Measurements from ENCODE around the gene RPP14.

Gene RPP14

DNA sequence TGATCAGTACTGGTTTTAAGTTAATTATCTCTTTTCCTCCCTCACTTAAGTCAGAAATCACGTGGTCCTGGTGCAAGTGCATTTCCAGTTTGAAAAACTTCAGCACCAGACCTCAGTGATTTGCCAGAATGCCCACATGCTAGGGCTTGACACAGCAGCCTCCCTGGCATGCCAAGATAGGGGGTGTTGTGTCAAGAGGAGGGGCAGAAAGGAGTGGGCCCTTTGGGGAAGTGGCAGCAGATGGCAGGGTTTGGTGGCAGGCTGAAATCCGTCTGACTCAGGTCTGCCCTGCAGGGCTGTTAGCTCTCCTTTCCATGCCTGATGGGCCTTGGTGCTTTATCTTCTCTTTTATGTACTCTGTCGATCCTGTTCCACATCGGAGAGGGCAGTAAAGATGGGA lies 50.0 kb downstream of the RPP14 start:
- peak; percentile 75 for DNase-seq (ENCODE audit: low spot score)

DNA sequence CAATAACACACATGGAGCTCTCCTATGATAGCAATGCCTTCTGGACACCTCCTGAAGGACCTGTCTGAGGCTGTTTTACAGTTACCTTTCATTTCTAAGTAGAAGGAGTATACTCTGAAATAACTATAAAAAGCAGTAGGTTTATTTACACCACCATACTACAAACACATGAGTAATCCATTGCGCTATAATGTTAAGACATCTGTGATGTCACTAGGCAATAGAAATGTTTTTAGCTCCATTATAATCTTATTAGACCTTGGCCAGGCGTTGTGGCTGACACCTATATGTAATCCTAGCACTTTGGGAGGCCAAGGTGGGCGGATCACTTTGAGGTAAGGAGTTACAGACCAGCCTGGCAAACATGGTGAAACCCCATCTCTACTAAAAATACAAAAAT lies 51.4 kb downstream of the RPP14 start:
- no peak for DNase-seq (ENCODE audit: low spot score)

DNA sequence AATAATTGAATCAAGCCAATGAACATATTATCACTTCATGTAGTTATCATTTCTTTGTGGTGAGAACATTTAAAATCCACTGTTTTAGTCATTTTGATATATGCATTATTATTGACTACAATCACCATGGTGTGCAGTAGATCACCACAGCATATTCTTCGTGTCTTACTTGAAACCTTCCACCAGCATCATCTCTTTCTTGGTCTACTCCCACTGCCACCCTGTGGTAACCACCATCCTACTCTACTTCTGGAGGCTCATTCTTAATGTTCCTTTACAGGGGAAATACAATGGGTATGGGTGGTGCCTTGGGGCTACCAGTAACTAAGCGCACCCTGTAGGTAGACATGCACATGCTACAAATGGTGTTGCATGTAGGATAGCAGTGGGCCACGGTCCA lies 52.0 kb downstream of the RPP14 start:
- no peak for DNase-seq (ENCODE audit: low spot score)

DNA sequence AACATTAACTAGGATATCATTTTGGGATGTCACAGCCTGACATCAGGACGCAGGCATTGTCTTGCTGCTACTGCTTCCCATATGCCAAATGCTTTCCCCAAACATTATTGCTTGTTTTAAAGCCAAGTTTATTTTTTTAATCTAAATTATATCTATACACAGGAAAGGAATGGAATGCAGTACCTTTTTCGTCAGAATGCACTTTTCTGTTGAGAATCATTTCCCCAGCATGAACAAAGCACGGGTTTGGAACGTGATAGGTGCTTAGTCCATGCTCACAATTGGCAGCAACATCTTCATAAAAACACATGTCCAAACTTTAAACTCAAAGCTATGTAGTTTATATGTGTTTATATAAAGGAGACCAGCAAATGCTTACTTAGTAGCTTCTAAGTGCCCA lies 52.8 kb downstream of the RPP14 start:
- DNase-seq (ENCODE audit: low spot score), result no peak

DNA sequence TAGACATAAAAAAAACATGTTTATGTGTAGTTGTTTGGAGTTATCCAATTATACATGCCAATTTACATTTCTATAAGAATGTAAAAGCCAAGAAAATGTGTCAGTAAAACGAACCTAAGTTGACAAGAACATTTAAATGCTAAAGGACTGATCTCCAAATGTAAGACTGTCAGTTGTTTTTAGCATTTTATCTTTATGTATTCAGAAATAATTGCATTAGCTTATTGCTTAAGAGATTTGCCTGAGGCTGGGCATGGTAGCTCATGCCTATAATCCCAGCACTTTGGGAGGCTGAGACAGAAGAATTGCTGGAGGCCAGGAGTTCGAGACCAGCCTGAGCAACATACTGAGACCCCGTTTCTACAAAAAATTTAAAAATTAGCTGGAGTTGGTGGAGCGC lies 53.6 kb downstream of the RPP14 start:
- DNase-seq (ENCODE audit: low spot score), result no peak

DNA sequence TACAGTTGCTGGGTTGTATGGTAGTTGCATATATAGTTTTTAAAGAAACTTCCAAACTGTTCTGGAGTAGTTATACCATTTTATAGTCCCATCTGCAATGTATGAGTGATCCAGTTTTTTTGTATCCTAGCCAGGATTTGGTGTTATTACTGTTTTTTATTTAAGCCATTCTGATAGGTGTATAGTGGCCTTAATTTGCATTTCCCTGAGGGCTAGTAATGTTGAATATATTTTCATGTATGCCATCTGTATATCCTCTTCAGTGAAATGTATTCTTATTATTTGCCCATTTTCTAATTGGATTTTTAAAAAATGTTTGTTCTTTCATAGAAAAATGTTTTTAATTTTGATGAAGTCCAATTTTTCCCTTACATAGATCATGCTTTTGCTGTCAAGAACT lies 55.8 kb downstream of the RPP14 start:
- DNase-seq (ENCODE audit: low spot score), result no peak

DNA sequence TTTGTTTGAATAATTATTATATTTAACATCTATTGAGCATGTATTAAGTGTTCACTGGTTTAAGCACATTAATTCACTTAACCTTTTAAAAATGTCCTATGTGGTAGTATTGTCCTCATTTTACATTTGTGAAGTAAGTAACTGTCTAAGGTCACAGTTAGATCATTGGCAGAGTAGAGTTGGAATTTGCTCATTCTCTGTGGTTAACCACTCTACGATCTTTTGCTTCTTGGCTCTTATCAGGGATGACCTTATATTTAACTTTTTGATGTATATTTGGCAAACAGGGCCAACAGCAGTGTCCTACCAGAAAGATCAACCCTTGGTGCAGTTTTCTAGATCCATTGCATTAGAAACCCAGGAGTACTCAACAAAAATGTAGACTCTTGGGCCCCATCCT lies 60.7 kb downstream of the RPP14 start:
- no peak for DNase-seq (ENCODE audit: low spot score)

DNA sequence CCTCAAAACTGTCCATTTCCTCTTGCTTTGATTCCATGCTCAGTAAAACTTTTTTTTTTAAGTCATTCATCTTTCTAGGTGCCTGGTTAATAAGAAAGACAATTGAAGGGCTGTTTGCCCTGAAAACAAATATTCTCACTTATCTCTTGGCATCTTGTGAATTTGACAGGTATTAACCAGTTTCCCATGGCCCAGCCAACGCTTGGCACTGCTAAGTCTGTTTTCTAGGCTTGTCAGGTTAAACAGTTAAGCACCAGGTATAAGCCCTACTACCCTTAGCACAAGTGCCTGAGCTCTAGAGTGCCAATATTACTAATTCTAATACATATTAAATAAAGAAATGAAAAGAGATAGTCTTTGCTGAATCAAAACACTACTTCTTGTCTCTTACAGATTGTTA lies 63.0 kb downstream of the RPP14 start:
- DNase-seq (ENCODE audit: low spot score), result no peak
